H1 (cell line): Measurements from ENCODE around the gene PSMD5. TPM values are rescaled to one million over a fixed set of nuclear protein-coding genes. Genes with fewer than 3 reads are reported as not detected.

ENCODE experiments used
- CTCF ChIA-PET: fragments of 300-600 bp; sonication (Branson Sonifier 250); formaldehyde crosslinking; loops from one replicate; lab custom pipeline; 2021; ENCODE audit not compliant: partially characterized antibody; lab: Charles Lee
- POLR2A ChIA-PET: fragments of 300-600 bp; sonication (Branson Sonifier 250); formaldehyde crosslinking; loops from one replicate; lab custom pipeline; 2021; ENCODE audit warnings: inconsistent platforms; ENCODE audit not compliant: partially characterized antibody; lab: Charles Lee
- DNase-seq, 2 experiments: peaks; one replicate each; pipeline versions ENCODE4 v3.0.0 to v3.0.0-alpha.2; 2010 to 2022; ENCODE audit warnings: low spot score in 2 of 2, low read depth in 1 of 2, mixed read lengths in 1 of 2
- FAIRE-seq: peaks from 2 replicates; lab custom pipeline; 2011; peaks lifted over from hg19 to GRCh38; lab: Jason Lieb, UNC
- H2AFZ ChIP-seq: 2 replicates; pipeline ENCODE4 v1.8.1; 2012; ENCODE audit warnings: low read length, inconsistent platforms
- H2AK5ac ChIP-seq: 2 replicates; pipeline ENCODE4 v1.6.1; 2013; ENCODE audit warnings: low read depth, low read length
- H2BK120ac ChIP-seq: replicated peaks from 2 replicates; pipeline ENCODE3; 2013; ENCODE audit warnings: low read depth, low read length, inconsistent platforms
- H2BK12ac ChIP-seq: 2 replicates; pipeline ENCODE4 v1.6.1; 2013; ENCODE audit warnings: low read depth, low read length
- H2BK15ac ChIP-seq: 2 replicates; pipeline ENCODE4 v1.6.1; 2013; ENCODE audit warnings: low read length
- H2BK20ac ChIP-seq: 2 replicates; pipeline ENCODE4 v1.6.1; 2013; ENCODE audit warnings: low read length
- H2BK5ac ChIP-seq: 2 replicates; pipeline ENCODE4 v1.6.1; 2013; ENCODE audit warnings: low read depth, low read length
- H3K14ac ChIP-seq: 2 replicates; pipeline ENCODE4 v1.6.1; 2013; ENCODE audit warnings: inconsistent platforms; ENCODE audit not compliant: insufficient read length
- H3K18ac ChIP-seq: 2 replicates; pipeline ENCODE4 v1.6.1; 2013; ENCODE audit warnings: low read length; ENCODE audit errors: extremely low read depth
- H3K23ac ChIP-seq: 2 replicates; pipeline ENCODE4 v1.6.1; 2013; ENCODE audit warnings: inconsistent platforms; ENCODE audit not compliant: insufficient read length
- H3K23me2 ChIP-seq: 2 replicates; pipeline ENCODE4 v1.6.1; 2013; ENCODE audit warnings: low read depth, low read length
- H3K27ac ChIP-seq: 2 replicates; pipeline ENCODE4 v1.6.1; 2011; ENCODE audit warnings: low read depth, low read length, inconsistent platforms
- H3K27me3 ChIP-seq, 4 experiments: replicated peaks in 1 of 4; 1 replicate in 1 of 4; 2 replicates in 3 of 4; pipeline versions ENCODE4 v1.6.1 to v1.8.1; 2011 to 2013; ENCODE audit warnings: low read length in 3 of 4, mild to moderate bottlenecking in 3 of 4, inconsistent platforms in 2 of 4, mixed read lengths in 2 of 4, moderate library complexity in 1 of 4; ENCODE audit not compliant: control insufficient read depth in 3 of 4, insufficient read depth in 3 of 4; ENCODE audit errors: extremely low read depth in 1 of 4
- H3K36me3 ChIP-seq, 4 experiments: 2 replicates each; pipeline versions ENCODE4 v1.6.1 to v1.8.1; 2011 to 2013; ENCODE audit warnings: mild to moderate bottlenecking in 4 of 4, low read length in 3 of 4, moderate library complexity in 2 of 4, control low read depth in 1 of 4, inconsistent platforms in 1 of 4; ENCODE audit not compliant: insufficient read depth in 4 of 4, control insufficient read depth in 2 of 4
- H3K4ac ChIP-seq: replicated peaks from 2 replicates; pipeline ENCODE3; 2013; ENCODE audit warnings: low read length, low read depth, mixed read lengths, inconsistent platforms; ENCODE audit not compliant: insufficient read length
- H3K4me1 ChIP-seq, 4 experiments: replicated peaks in 1 of 4; 1 replicate in 1 of 4; 2 replicates in 3 of 4; pipeline versions ENCODE4 v1.6.1 to v1.8.1; 2011 to 2013; ENCODE audit warnings: low read length in 3 of 4, inconsistent platforms in 2 of 4, mixed read lengths in 1 of 4; ENCODE audit not compliant: insufficient read depth in 4 of 4, control insufficient read depth in 3 of 4
- H3K4me2 ChIP-seq, 2 experiments: 2 replicates each; pipeline versions ENCODE4 v1.6.1 to v1.8.1; 2011 to 2013; ENCODE audit warnings: low read depth in 2 of 2, low read length in 2 of 2, control low read depth in 1 of 2, inconsistent platforms in 1 of 2, mild to moderate bottlenecking in 1 of 2; ENCODE audit not compliant: insufficient read depth in 1 of 2
- H3K4me3 ChIP-seq, 4 experiments: fragments of 200-600, 300-600 bp in 1 of 4; sonication (generic), shearing (Covaris generic), sonication (Bioruptor Twin) in 1 of 4; 2 replicates each; pipeline versions ENCODE4 v1.5.1 to v1.8.1; 2011 to 2016; ENCODE audit warnings: low read length in 4 of 4, low read depth in 3 of 4, control low read depth in 2 of 4, inconsistent platforms in 2 of 4, mild to moderate bottlenecking in 2 of 4, mixed read lengths in 1 of 4, moderate library complexity in 1 of 4; ENCODE audit not compliant: insufficient read depth in 2 of 4; ENCODE audit errors: extremely low read depth in 1 of 4
- H3K56ac ChIP-seq: replicated peaks from 2 replicates; pipeline ENCODE3; 2013; ENCODE audit warnings: low read depth, mild to moderate bottlenecking, mixed read lengths, low read length, inconsistent platforms; ENCODE audit not compliant: insufficient read length
- H3K79me1 ChIP-seq: 2 replicates; pipeline ENCODE4 v1.6.1; 2013; ENCODE audit warnings: low read depth, low read length, control low read depth
- H3K79me2 ChIP-seq, 2 experiments: 2 replicates each; pipeline versions ENCODE4 v1.6.1 to v1.8.1; 2012 to 2013; ENCODE audit warnings: low read length in 2 of 2, mild to moderate bottlenecking in 2 of 2, inconsistent platforms in 1 of 2; ENCODE audit not compliant: insufficient read depth in 2 of 2, control insufficient read depth in 1 of 2
- H3K9ac ChIP-seq, 4 experiments: replicated peaks in 1 of 4; 1 replicate in 1 of 4; 2 replicates in 3 of 4; pipeline versions ENCODE4 v1.6.1 to v1.8.1; 2011 to 2013; ENCODE audit warnings: low read depth in 3 of 4, low read length in 3 of 4, control low read depth in 2 of 4, mild to moderate bottlenecking in 2 of 4, moderate library complexity in 2 of 4, inconsistent platforms in 1 of 4; ENCODE audit errors: extremely low read depth in 1 of 4
- H3K9me3 ChIP-seq, 2 experiments: 2 replicates each; pipeline versions ENCODE4 v1.6.1 to v1.8.1; 2012 to 2013; ENCODE audit warnings: mild to moderate bottlenecking in 2 of 2, moderate library complexity in 2 of 2, control low read depth in 1 of 2, inconsistent platforms in 1 of 2, low read depth in 1 of 2, low read length in 1 of 2, mixed read lengths in 1 of 2; ENCODE audit not compliant: insufficient read depth in 2 of 2
- H4K20me1 ChIP-seq, 2 experiments: replicated peaks in 1 of 2; 2 replicates each; pipeline versions ENCODE3 to v1.8.1; 2011 to 2013; ENCODE audit warnings: inconsistent platforms in 2 of 2, low read length in 2 of 2, mild to moderate bottlenecking in 1 of 2; ENCODE audit not compliant: insufficient read depth in 2 of 2, control insufficient read depth in 1 of 2
- H4K5ac ChIP-seq: 2 replicates; pipeline ENCODE4 v1.6.1; 2013; ENCODE audit warnings: low read length, low read depth, mixed read lengths, inconsistent platforms; ENCODE audit not compliant: insufficient read length
- H4K8ac ChIP-seq: 2 replicates; pipeline ENCODE4 v1.8.0; 2013; ENCODE audit warnings: mild to moderate bottlenecking, moderate library complexity, low read length, inconsistent platforms; ENCODE audit not compliant: insufficient read depth; ENCODE audit errors: extremely low read depth
- H4K91ac ChIP-seq: replicated peaks from 2 replicates; pipeline ENCODE3; 2013; ENCODE audit warnings: low read length, mixed read lengths, inconsistent platforms; ENCODE audit not compliant: insufficient read length
- EZH2 ChIP-seq: fragments of 200-600 bp; sonication (generic); IDR thresholded peaks from 2 replicates; pipeline ENCODE4 v1.7.1; 2012; ENCODE audit warnings: low read depth, mild to moderate bottlenecking, moderate library complexity, low read length, inconsistent platforms; ENCODE audit not compliant: severe bottlenecking
- JUN ChIP-seq: IDR thresholded peaks from 2 replicates; pipeline ENCODE4 v1.6.1; 2011; ENCODE audit warnings: low read depth, mild to moderate bottlenecking, improper control_type of control experiment, low read length
- JUND ChIP-seq: IDR thresholded peaks from 2 replicates; pipeline ENCODE4 v1.6.1; 2011; ENCODE audit warnings: mild to moderate bottlenecking, improper control_type of control experiment, low read length
- NANOG ChIP-seq: IDR thresholded peaks from 2 replicates; pipeline ENCODE4 v1.6.1; 2011; ENCODE audit warnings: low read length, low read depth, mild to moderate bottlenecking, inconsistent platforms; ENCODE audit not compliant: insufficient read depth, poor library complexity, severe bottlenecking
- POLR2A ChIP-seq, 2 experiments: IDR thresholded peaks; 1 replicate in 1 of 2; 2 replicates in 1 of 2; pipeline ENCODE4 v1.6.1; 2011; ENCODE audit warnings: low read depth in 2 of 2, low read length in 2 of 2, mild to moderate bottlenecking in 2 of 2; ENCODE audit errors: control extremely low read depth in 1 of 2
- POU5F1 ChIP-seq: IDR thresholded peaks from 2 replicates; pipeline ENCODE4 v1.6.1; 2011; ENCODE audit warnings: low read depth, mild to moderate bottlenecking, low read length, moderate library complexity
- RAD21 ChIP-seq, 2 experiments: IDR thresholded peaks in 1 of 2; conservative IDR thresholded peaks in 1 of 2; 2 replicates each; pipeline ENCODE4 v1.6.1; 2011; ENCODE audit warnings: low read depth in 2 of 2, low read length in 2 of 2, improper control_type of control experiment in 1 of 2, inconsistent platforms in 1 of 2, mild to moderate bottlenecking in 1 of 2, moderate library complexity in 1 of 2
- SIN3A ChIP-seq, 2 experiments: IDR thresholded peaks in 1 of 2; conservative IDR thresholded peaks in 1 of 2; 2 replicates each; pipeline ENCODE4 v1.6.1; 2011 to 2012; ENCODE audit warnings: low read length in 2 of 2, improper control_type of control experiment in 1 of 2, low read depth in 1 of 2, mild to moderate bottlenecking in 1 of 2
- TBP ChIP-seq: IDR thresholded peaks from 2 replicates; pipeline ENCODE4 v1.6.1; 2011; ENCODE audit warnings: low read depth, low read length, improper control_type of control experiment
- WGBS, 2 experiments: shearing (Covaris generic) in 1 of 2; methylation state at CpG; one replicate each; pipeline versions ENCODE4 v1.1.6 to v1.1.7; 2013 to 2015; ENCODE audit warnings: low lambda C conversion rate in 2 of 2, mixed read lengths in 2 of 2, inconsistent platforms in 1 of 2, low coverage in 1 of 2, missing lambda C conversion rate in 1 of 2; ENCODE audit not compliant: insufficient replicate concordance in 2 of 2, insufficient coverage in 1 of 2, insufficient read length in 1 of 2; ENCODE audit errors: extremely low coverage in 1 of 2, missing lambda C conversion rate in 1 of 2; 5-methylcytosine and 5-hydroxymethylcytosine counted together
- polyA plus RNA-seq, 7 experiments: library from polyadenylated mRNA; depleted of rRNA in 3 of 7; stranded (reverse) in 5 of 7; unstranded in 2 of 7; fragments of >200 nt in 5 of 7; fragments of 200-250 nt in 2 of 7; gene quantifications; 1 replicate in 5 of 7; 2 replicates in 1 of 7; 4 replicates in 1 of 7; pipeline versions ENCODE4 v1.2.1 to v1.2.3, GENCODE V29; 2011 to 2013; ENCODE audit warnings: missing spikeins in 2 of 7, mixed read lengths in 2 of 7
- total RNA-seq: library from RNA; stranded (reverse); fragmentation: NEBNext Ultra II Directional; extraction: Animal tissue kit (Norgen Biotek cat#: 25700); gene quantifications from 2 replicates; pipeline ENCODE4 v1.2.1, GENCODE V29; 2021
- TF ChIP-seq, protein P1 (sequence below): IDR thresholded peaks from 2 replicates; pipeline ENCODE4 v1.6.1; 2012; ENCODE audit warnings: low read length, inconsistent platforms

The PSMD5 gene
- total and polyA plus RNA-seq, 2 of the 8 experiments (the other 6 are each of a cell fraction or from before 2014, with no cell fraction given) = 19.2 to 30.5 TPM

GRCh38 chr9:120854596-120855327 is 12.0 kb upstream of the PSMD5 start:
- no peaks in the 10 kb centered on the region for H4K20me1 ChIP-seq
- H2AK5ac ChIP-seq = no peak overlapping the region
- no peak overlapping the region for H4K8ac ChIP-seq
- no peak overlapping the region for H2AFZ ChIP-seq
- H3K4me2 ChIP-seq = no peak overlapping the region
- no peak overlapping the region for H4K5ac ChIP-seq
- H3K56ac ChIP-seq = no peak overlapping the region
- H3K23ac ChIP-seq = no peak overlapping the region
- no peak overlapping the region for H2BK20ac ChIP-seq
- H3K9ac ChIP-seq = no peak overlapping the region
- no peaks in the 10 kb centered on the region for H3K79me1 ChIP-seq
- no peaks in the 10 kb centered on the region for H3K23me2 ChIP-seq
- no peak overlapping the region for H3K27ac ChIP-seq
- no peak for FAIRE-seq
- H3K14ac ChIP-seq = no peak overlapping the region
- H2BK120ac ChIP-seq = no peak overlapping the region
- no peaks in the 10 kb centered on the region; a peak in 1 of 7 replicates for H3K27me3 ChIP-seq
- peaks cover 0 to 14% (median 0%) of the 10 kb centered on the region in 4 experiments; a peak in 2 of 8 replicates for H3K36me3 ChIP-seq
- H2BK15ac ChIP-seq = no peak overlapping the region
- ChIA-PET POLR2A (interaction anchor here (1.2 to 11.0 kb wide), 4 partner anchors 8 to 82 kb away, joined by 3 to 61 read pairs (median 4); no protein-coding TSS in a partner anchor), CTCF (interaction anchor here (8.5 kb wide), 1 partner anchor 10 kb away, joined by 70 read pairs; no protein-coding TSS in a partner anchor)
- no peak overlapping the region for H2BK12ac ChIP-seq
- peaks cover 0 to 16% (median 13%) of the 10 kb centered on the region in 4 experiments; a peak in 6 of 7 replicates for H3K4me1 ChIP-seq
- no peak overlapping the region for H3K4me3 ChIP-seq
- no peak overlapping the region for H3K18ac ChIP-seq
- no peak overlapping the region for H4K91ac ChIP-seq
- no peak for DNase-seq
- no peaks in the 10 kb centered on the region for H3K79me2 ChIP-seq
- no peaks in the 10 kb centered on the region for H3K9me3 ChIP-seq
- no peak overlapping the region for H2BK5ac ChIP-seq
- no peak overlapping the region for H3K4ac ChIP-seq
- 96% methylated on average over 3 of the region's 3 CpGs; no CpG with 5 or more reads in 1 of the 2 experiments for WGBS, 2 experiments
- TF ChIP-seq SIN3A (conservative IDR thresholded peaks at IDR 0.05 in 1 of 2, IDR thresholded peaks at IDR 0.05 in 1 of 2; ENCODE audit: low read depth in 1 of 2, low read length in 2 of 2) (no peak), EZH2 (no peak), TBP (no peak), POLR2A (IDR thresholded peaks at IDR 0.05; ENCODE audit: control extremely low read depth in 1 of 2, low read depth in 2 of 2, low read length in 2 of 2) (no peak), JUND (no peak), RAD21 (IDR thresholded peaks at IDR 0.05 in 1 of 2, conservative IDR thresholded peaks at IDR 0.05 in 1 of 2; ENCODE audit: low read depth in 2 of 2, low read length in 2 of 2) (no peak), JUN (no peak), NANOG (no peak), POU5F1 (no peak)
- TF ChIP-seq, protein P1, sequence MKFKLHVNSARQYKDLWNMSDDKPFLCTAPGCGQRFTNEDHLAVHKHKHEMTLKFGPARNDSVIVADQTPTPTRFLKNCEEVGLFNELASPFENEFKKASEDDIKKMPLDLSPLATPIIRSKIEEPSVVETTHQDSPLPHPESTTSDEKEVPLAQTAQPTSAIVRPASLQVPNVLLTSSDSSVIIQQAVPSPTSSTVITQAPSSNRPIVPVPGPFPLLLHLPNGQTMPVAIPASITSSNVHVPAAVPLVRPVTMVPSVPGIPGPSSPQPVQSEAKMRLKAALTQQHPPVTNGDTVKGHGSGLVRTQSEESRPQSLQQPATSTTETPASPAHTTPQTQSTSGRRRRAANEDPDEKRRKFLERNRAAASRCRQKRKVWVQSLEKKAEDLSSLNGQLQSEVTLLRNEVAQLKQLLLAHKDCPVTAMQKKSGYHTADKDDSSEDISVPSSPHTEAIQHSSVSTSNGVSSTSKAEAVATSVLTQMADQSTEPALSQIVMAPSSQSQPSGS = no peak
